Measurements from ENCODE around the gene PCGF5. TPM values are rescaled to one million over a fixed set of nuclear protein-coding genes. Genes with fewer than 3 reads are reported as not detected.

PCGF5 gene
- total and polyA plus RNA-seq, 9 of the 15 experiments (the other 6 are each of a cell fraction or from before 2014, with no cell fraction given) = 10.9 to 40.0 (median 20.3) TPM

DNA sequence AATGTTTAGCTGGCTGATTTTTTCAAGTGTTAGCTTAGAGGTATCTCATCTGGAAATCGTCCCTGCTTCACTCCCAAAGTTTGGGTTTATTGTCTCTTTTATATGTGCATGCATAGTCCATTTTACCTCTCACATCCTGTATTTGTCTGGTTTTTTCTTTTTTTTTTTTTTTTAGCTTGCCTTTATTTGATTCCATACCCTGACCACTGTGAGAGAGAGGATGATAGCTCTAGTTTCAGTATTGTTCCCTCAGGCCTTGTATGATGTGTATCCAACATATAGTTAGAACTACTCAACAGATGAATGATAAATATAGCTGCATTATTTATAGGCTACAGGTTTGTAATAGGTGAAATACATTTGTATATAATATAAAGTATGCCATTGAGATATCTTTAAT lies 29.9 kb downstream of the PCGF5 start:
- Histone ChIP-seq H3K27ac (ENCODE audit: extremely low read depth, low read depth, low read length) (no peak overlapping the region), H3K36me3 (ENCODE audit: control insufficient read depth, insufficient read depth, low read length) (peaks cover 32% of the 10 kb centered on the region), H3K9me3 (replicated peaks; ENCODE audit: control insufficient read depth, insufficient read depth, low read depth, low read length) (0 out of 2 replicates have a peak, but pooled peaks cover 2% of the 10 kb centered on the region), H3K9me1 (ENCODE audit: control insufficient read depth, insufficient read depth, low read length) (no peaks in the 10 kb centered on the region), H4K20me1 (replicated peaks; ENCODE audit: control insufficient read depth, insufficient read depth, low read length) (no peaks in the 10 kb centered on the region), H3K4me1 (replicated peaks in 1 of 2; ENCODE audit: control insufficient read depth in 2 of 2, insufficient read depth in 2 of 2, low read length in 2 of 2) (peaks cover 0 to 6% of the 10 kb centered on the region in 2 experiments; a peak in 2 of 5 replicates), H3K79me2 (ENCODE audit: control insufficient read depth, insufficient read depth, low read length) (no peaks in the 10 kb centered on the region), H2AFZ (ENCODE audit: low read depth, low read length) (no peak overlapping the region), H3K9ac (ENCODE audit: insufficient read depth in 1 of 2, low read depth in 2 of 2, low read length in 2 of 2) (no peak overlapping the region), H3K27me3 (ENCODE audit: control insufficient read depth in 2 of 2, insufficient read depth in 2 of 2, low read length in 2 of 2) (no peaks in the 10 kb centered on the region), H3K4me3 (no peak overlapping the region), H3K4me2 (ENCODE audit: insufficient read depth, low read length) (no peak overlapping the region)
- intact Hi-C loops (cut with micrococcal nuclease) = loop anchor here (2.0 kb wide), 1 partner anchor 162 kb away; no protein-coding TSS in a partner anchor
- 0% methylated on average over 1 of the region's 1 CpG for WGBS (ENCODE audit: insufficient coverage, low coverage, missing lambda C conversion rate)
- ATAC-seq (no peak), FAIRE-seq (no peak), DNase-seq (ENCODE audit: extremely low read depth in 1 of 4, low spot score in 3 of 4) (no peak)
- POLR2A ChIA-PET = interaction anchor here (0.5 to 1.0 kb wide), 3 partner anchors 367 to 658 kb away, joined by 3 to 5 read pairs (median 4); no protein-coding TSS in a partner anchor
- in situ Hi-C loops (cut with MboI) = no loop called here
- CTCF ChIA-PET (ENCODE audit: low intra/inter-chr PET ratio) = interaction anchor here (0.7 to 3.5 kb wide), 3 partner anchors 207 to 281 kb away, joined by 4 to 23 read pairs (median 18); no protein-coding TSS in a partner anchor
- TF ChIP-seq, protein P1, sequence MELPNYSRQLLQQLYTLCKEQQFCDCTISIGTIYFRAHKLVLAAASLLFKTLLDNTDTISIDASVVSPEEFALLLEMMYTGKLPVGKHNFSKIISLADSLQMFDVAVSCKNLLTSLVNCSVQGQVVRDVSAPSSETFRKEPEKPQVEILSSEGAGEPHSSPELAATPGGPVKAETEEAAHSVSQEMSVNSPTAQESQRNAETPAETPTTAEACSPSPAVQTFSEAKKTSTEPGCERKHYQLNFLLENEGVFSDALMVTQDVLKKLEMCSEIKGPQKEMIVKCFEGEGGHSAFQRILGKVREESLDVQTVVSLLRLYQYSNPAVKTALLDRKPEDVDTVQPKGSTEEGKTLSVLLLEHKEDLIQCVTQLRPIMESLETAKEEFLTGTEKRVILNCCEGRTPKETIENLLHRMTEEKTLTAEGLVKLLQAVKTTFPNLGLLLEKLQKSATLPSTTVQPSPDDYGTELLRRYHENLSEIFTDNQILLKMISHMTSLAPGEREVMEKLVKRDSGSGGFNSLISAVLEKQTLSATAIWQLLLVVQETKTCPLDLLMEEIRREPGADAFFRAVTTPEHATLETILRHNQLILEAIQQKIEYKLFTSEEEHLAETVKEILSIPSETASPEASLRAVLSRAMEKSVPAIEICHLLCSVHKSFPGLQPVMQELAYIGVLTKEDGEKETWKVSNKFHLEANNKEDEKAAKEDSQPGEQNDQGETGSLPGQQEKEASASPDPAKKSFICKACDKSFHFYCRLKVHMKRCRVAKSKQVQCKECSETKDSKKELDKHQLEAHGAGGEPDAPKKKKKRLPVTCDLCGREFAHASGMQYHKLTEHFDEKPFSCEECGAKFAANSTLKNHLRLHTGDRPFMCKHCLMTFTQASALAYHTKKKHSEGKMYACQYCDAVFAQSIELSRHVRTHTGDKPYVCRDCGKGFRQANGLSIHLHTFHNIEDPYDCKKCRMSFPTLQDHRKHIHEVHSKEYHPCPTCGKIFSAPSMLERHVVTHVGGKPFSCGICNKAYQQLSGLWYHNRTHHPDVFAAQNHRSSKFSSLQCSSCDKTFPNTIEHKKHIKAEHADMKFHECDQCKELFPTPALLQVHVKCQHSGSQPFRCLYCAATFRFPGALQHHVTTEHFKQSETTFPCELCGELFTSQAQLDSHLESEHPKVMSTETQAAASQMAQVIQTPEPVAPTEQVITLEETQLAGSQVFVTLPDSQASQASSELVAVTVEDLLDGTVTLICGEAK (IDR thresholded peaks at IDR 0.05) = 0 out of 2 replicates have a peak, but pooled peaks have one; percentile 57
- TF ChIP-seq, protein P1 (CRISPR knock-in tag; IDR thresholded peaks at IDR 0.05) = no peak
- no peak for TF ChIP-seq ARID1B (IDR thresholded peaks at IDR 0.05)
- no TSS peak for BruUV-seq (replicated peaks)
